H1 (cell line): Measurements from ENCODE around the gene DYNLT2B. TPM values are rescaled to one million over a fixed set of nuclear protein-coding genes. Genes with fewer than 3 reads are reported as not detected.

Experiments
- CTCF ChIA-PET: fragments of 300-600 bp; sonication (Branson Sonifier 250); formaldehyde crosslinking; loops from one replicate; lab custom pipeline; 2021; ENCODE audit not compliant: partially characterized antibody; lab: Charles Lee
- POLR2A ChIA-PET: fragments of 300-600 bp; sonication (Branson Sonifier 250); formaldehyde crosslinking; loops from one replicate; lab custom pipeline; 2021; ENCODE audit warnings: inconsistent platforms; ENCODE audit not compliant: partially characterized antibody; lab: Charles Lee
- DNase-seq, 2 experiments: peaks; one replicate each; pipeline versions ENCODE4 v3.0.0 to v3.0.0-alpha.2; 2010 to 2022; ENCODE audit warnings: low spot score in 2 of 2, low read depth in 1 of 2, mixed read lengths in 1 of 2
- FAIRE-seq: peaks from 2 replicates; lab custom pipeline; 2011; peaks lifted over from hg19 to GRCh38; lab: Jason Lieb, UNC
- H2AFZ ChIP-seq: 2 replicates; pipeline ENCODE4 v1.8.1; 2012; ENCODE audit warnings: low read length, inconsistent platforms
- H2AK5ac ChIP-seq: 2 replicates; pipeline ENCODE4 v1.6.1; 2013; ENCODE audit warnings: low read depth, low read length
- H2BK120ac ChIP-seq: replicated peaks from 2 replicates; pipeline ENCODE3; 2013; ENCODE audit warnings: low read depth, low read length, inconsistent platforms
- H2BK12ac ChIP-seq: 2 replicates; pipeline ENCODE4 v1.6.1; 2013; ENCODE audit warnings: low read depth, low read length
- H2BK15ac ChIP-seq: 2 replicates; pipeline ENCODE4 v1.6.1; 2013; ENCODE audit warnings: low read length
- H2BK20ac ChIP-seq: 2 replicates; pipeline ENCODE4 v1.6.1; 2013; ENCODE audit warnings: low read length
- H2BK5ac ChIP-seq: 2 replicates; pipeline ENCODE4 v1.6.1; 2013; ENCODE audit warnings: low read depth, low read length
- H3K14ac ChIP-seq: 2 replicates; pipeline ENCODE4 v1.6.1; 2013; ENCODE audit warnings: inconsistent platforms; ENCODE audit not compliant: insufficient read length
- H3K18ac ChIP-seq: 2 replicates; pipeline ENCODE4 v1.6.1; 2013; ENCODE audit warnings: low read length; ENCODE audit errors: extremely low read depth
- H3K23ac ChIP-seq: 2 replicates; pipeline ENCODE4 v1.6.1; 2013; ENCODE audit warnings: inconsistent platforms; ENCODE audit not compliant: insufficient read length
- H3K23me2 ChIP-seq: 2 replicates; pipeline ENCODE4 v1.6.1; 2013; ENCODE audit warnings: low read depth, low read length
- H3K27ac ChIP-seq: 2 replicates; pipeline ENCODE4 v1.6.1; 2011; ENCODE audit warnings: low read depth, low read length, inconsistent platforms
- H3K27me3 ChIP-seq, 4 experiments: replicated peaks in 1 of 4; 1 replicate in 1 of 4; 2 replicates in 3 of 4; pipeline versions ENCODE4 v1.6.1 to v1.8.1; 2011 to 2013; ENCODE audit warnings: low read length in 3 of 4, mild to moderate bottlenecking in 3 of 4, inconsistent platforms in 2 of 4, mixed read lengths in 2 of 4, moderate library complexity in 1 of 4; ENCODE audit not compliant: control insufficient read depth in 3 of 4, insufficient read depth in 3 of 4; ENCODE audit errors: extremely low read depth in 1 of 4
- H3K36me3 ChIP-seq, 4 experiments: 2 replicates each; pipeline versions ENCODE4 v1.6.1 to v1.8.1; 2011 to 2013; ENCODE audit warnings: mild to moderate bottlenecking in 4 of 4, low read length in 3 of 4, moderate library complexity in 2 of 4, control low read depth in 1 of 4, inconsistent platforms in 1 of 4; ENCODE audit not compliant: insufficient read depth in 4 of 4, control insufficient read depth in 2 of 4
- H3K4ac ChIP-seq: replicated peaks from 2 replicates; pipeline ENCODE3; 2013; ENCODE audit warnings: low read length, low read depth, mixed read lengths, inconsistent platforms; ENCODE audit not compliant: insufficient read length
- H3K4me1 ChIP-seq, 4 experiments: replicated peaks in 1 of 4; 1 replicate in 1 of 4; 2 replicates in 3 of 4; pipeline versions ENCODE4 v1.6.1 to v1.8.1; 2011 to 2013; ENCODE audit warnings: low read length in 3 of 4, inconsistent platforms in 2 of 4, mixed read lengths in 1 of 4; ENCODE audit not compliant: insufficient read depth in 4 of 4, control insufficient read depth in 3 of 4
- H3K4me2 ChIP-seq, 2 experiments: 2 replicates each; pipeline versions ENCODE4 v1.6.1 to v1.8.1; 2011 to 2013; ENCODE audit warnings: low read depth in 2 of 2, low read length in 2 of 2, control low read depth in 1 of 2, inconsistent platforms in 1 of 2, mild to moderate bottlenecking in 1 of 2; ENCODE audit not compliant: insufficient read depth in 1 of 2
- H3K4me3 ChIP-seq, 4 experiments: fragments of 200-600, 300-600 bp in 1 of 4; sonication (generic), shearing (Covaris generic), sonication (Bioruptor Twin) in 1 of 4; 2 replicates each; pipeline versions ENCODE4 v1.5.1 to v1.8.1; 2011 to 2016; ENCODE audit warnings: low read length in 4 of 4, low read depth in 3 of 4, control low read depth in 2 of 4, inconsistent platforms in 2 of 4, mild to moderate bottlenecking in 2 of 4, mixed read lengths in 1 of 4, moderate library complexity in 1 of 4; ENCODE audit not compliant: insufficient read depth in 2 of 4; ENCODE audit errors: extremely low read depth in 1 of 4
- H3K56ac ChIP-seq: replicated peaks from 2 replicates; pipeline ENCODE3; 2013; ENCODE audit warnings: low read depth, mild to moderate bottlenecking, mixed read lengths, low read length, inconsistent platforms; ENCODE audit not compliant: insufficient read length
- H3K79me1 ChIP-seq: 2 replicates; pipeline ENCODE4 v1.6.1; 2013; ENCODE audit warnings: low read depth, low read length, control low read depth
- H3K79me2 ChIP-seq, 2 experiments: 2 replicates each; pipeline versions ENCODE4 v1.6.1 to v1.8.1; 2012 to 2013; ENCODE audit warnings: low read length in 2 of 2, mild to moderate bottlenecking in 2 of 2, inconsistent platforms in 1 of 2; ENCODE audit not compliant: insufficient read depth in 2 of 2, control insufficient read depth in 1 of 2
- H3K9ac ChIP-seq, 4 experiments: replicated peaks in 1 of 4; 1 replicate in 1 of 4; 2 replicates in 3 of 4; pipeline versions ENCODE4 v1.6.1 to v1.8.1; 2011 to 2013; ENCODE audit warnings: low read depth in 3 of 4, low read length in 3 of 4, control low read depth in 2 of 4, mild to moderate bottlenecking in 2 of 4, moderate library complexity in 2 of 4, inconsistent platforms in 1 of 4; ENCODE audit errors: extremely low read depth in 1 of 4
- H3K9me3 ChIP-seq, 2 experiments: 2 replicates each; pipeline versions ENCODE4 v1.6.1 to v1.8.1; 2012 to 2013; ENCODE audit warnings: mild to moderate bottlenecking in 2 of 2, moderate library complexity in 2 of 2, control low read depth in 1 of 2, inconsistent platforms in 1 of 2, low read depth in 1 of 2, low read length in 1 of 2, mixed read lengths in 1 of 2; ENCODE audit not compliant: insufficient read depth in 2 of 2
- H4K20me1 ChIP-seq, 2 experiments: replicated peaks in 1 of 2; 2 replicates each; pipeline versions ENCODE3 to v1.8.1; 2011 to 2013; ENCODE audit warnings: inconsistent platforms in 2 of 2, low read length in 2 of 2, mild to moderate bottlenecking in 1 of 2; ENCODE audit not compliant: insufficient read depth in 2 of 2, control insufficient read depth in 1 of 2
- H4K5ac ChIP-seq: 2 replicates; pipeline ENCODE4 v1.6.1; 2013; ENCODE audit warnings: low read length, low read depth, mixed read lengths, inconsistent platforms; ENCODE audit not compliant: insufficient read length
- H4K8ac ChIP-seq: 2 replicates; pipeline ENCODE4 v1.8.0; 2013; ENCODE audit warnings: mild to moderate bottlenecking, moderate library complexity, low read length, inconsistent platforms; ENCODE audit not compliant: insufficient read depth; ENCODE audit errors: extremely low read depth
- H4K91ac ChIP-seq: replicated peaks from 2 replicates; pipeline ENCODE3; 2013; ENCODE audit warnings: low read length, mixed read lengths, inconsistent platforms; ENCODE audit not compliant: insufficient read length
- CTBP2 ChIP-seq: IDR thresholded peaks from 2 replicates; pipeline ENCODE4 v1.7.0; 2011; ENCODE audit warnings: borderline replicate concordance, mild to moderate bottlenecking, moderate library complexity, mixed read lengths, low read length; ENCODE audit not compliant: insufficient read depth, insufficient read length
- JUND ChIP-seq: IDR thresholded peaks from 2 replicates; pipeline ENCODE4 v1.6.1; 2011; ENCODE audit warnings: mild to moderate bottlenecking, improper control_type of control experiment, low read length
- POU5F1 ChIP-seq: IDR thresholded peaks from 2 replicates; pipeline ENCODE4 v1.6.1; 2011; ENCODE audit warnings: low read depth, mild to moderate bottlenecking, low read length, moderate library complexity
- RXRA ChIP-seq: IDR thresholded peaks from 2 replicates; pipeline ENCODE4 v1.6.1; 2011; ENCODE audit warnings: low read depth, mild to moderate bottlenecking, low read length, moderate library complexity; ENCODE audit not compliant: insufficient read depth
- SIRT6 ChIP-seq: IDR thresholded peaks from one replicate; pipeline ENCODE4 v1.7.1; 2012; ENCODE audit warnings: low read length, inconsistent platforms
- WGBS, 2 experiments: shearing (Covaris generic) in 1 of 2; methylation state at CpG; one replicate each; pipeline versions ENCODE4 v1.1.6 to v1.1.7; 2013 to 2015; ENCODE audit warnings: low lambda C conversion rate in 2 of 2, mixed read lengths in 2 of 2, inconsistent platforms in 1 of 2, low coverage in 1 of 2, missing lambda C conversion rate in 1 of 2; ENCODE audit not compliant: insufficient replicate concordance in 2 of 2, insufficient coverage in 1 of 2, insufficient read length in 1 of 2; ENCODE audit errors: extremely low coverage in 1 of 2, missing lambda C conversion rate in 1 of 2; 5-methylcytosine and 5-hydroxymethylcytosine counted together
- polyA plus RNA-seq, 7 experiments: library from polyadenylated mRNA; depleted of rRNA in 3 of 7; stranded (reverse) in 5 of 7; unstranded in 2 of 7; fragments of >200 nt in 5 of 7; fragments of 200-250 nt in 2 of 7; gene quantifications; 1 replicate in 5 of 7; 2 replicates in 1 of 7; 4 replicates in 1 of 7; pipeline versions ENCODE4 v1.2.1 to v1.2.3, GENCODE V29; 2011 to 2013; ENCODE audit warnings: missing spikeins in 2 of 7, mixed read lengths in 2 of 7
- total RNA-seq: library from RNA; stranded (reverse); fragmentation: NEBNext Ultra II Directional; extraction: Animal tissue kit (Norgen Biotek cat#: 25700); gene quantifications from 2 replicates; pipeline ENCODE4 v1.2.1, GENCODE V29; 2021

The DYNLT2B gene
- total and polyA plus RNA-seq, 2 of the 8 experiments (the other 6 are each of a cell fraction or from before 2014, with no cell fraction given): 10.9 to 22.2 TPM

DNA sequence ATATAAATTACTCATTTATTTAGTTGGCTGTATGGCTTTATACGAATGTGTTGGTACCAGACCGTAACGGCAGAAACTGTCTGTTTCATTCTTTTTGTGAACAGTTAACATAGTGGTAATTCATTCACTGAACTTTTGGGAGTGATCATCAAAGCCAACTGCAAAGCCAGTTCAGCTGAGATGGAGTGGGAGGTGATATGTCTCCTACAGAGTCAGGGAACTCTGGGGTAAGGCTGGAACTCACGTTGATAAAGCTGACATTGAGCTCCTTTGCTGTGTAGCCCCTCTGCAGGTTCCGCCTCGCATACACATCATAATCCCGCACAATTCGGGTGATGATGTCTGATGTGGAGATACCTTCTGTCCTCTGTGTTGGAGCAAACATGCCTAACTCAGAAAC is 76.3 kb downstream of the DYNLT2B start:
- no peak overlapping the region for H3K14ac ChIP-seq
- H2BK12ac ChIP-seq: no peak overlapping the region
- WGBS, 2 experiments: 85% methylated on average over 8 of the region's 8 CpGs; no CpG with 5 or more reads in 1 of the 2 experiments
- POLR2A ChIA-PET: interaction anchor here (1.4 kb wide), 1 partner anchor 99 kb away, joined by 3 read pairs; no protein-coding TSS in a partner anchor
- no peak overlapping the region for H3K56ac ChIP-seq
- H2AK5ac ChIP-seq: no peak overlapping the region
- CTCF ChIA-PET: interaction anchor here (0.6 to 1.6 kb wide), 3 partner anchors 10 to 143 kb away, joined by 3 to 4 read pairs (median 3); no protein-coding TSS in a partner anchor
- H3K4me1 ChIP-seq: peaks cover 0 to 3% (median under 1%) of the 10 kb centered on the region in 4 experiments; a peak in 3 of 7 replicates
- H4K20me1 ChIP-seq: no peaks in the 10 kb centered on the region
- H3K18ac ChIP-seq: no peak overlapping the region
- H2BK15ac ChIP-seq: no peak overlapping the region
- H2AFZ ChIP-seq: no peak overlapping the region
- FAIRE-seq (no peak), DNase-seq (no peak)
- no peak overlapping the region for H2BK20ac ChIP-seq
- no peak overlapping the region for H2BK120ac ChIP-seq
- no peaks in the 10 kb centered on the region for H3K79me2 ChIP-seq
- TF ChIP-seq JUND (no peak), RXRA (no peak), CTBP2 (no peak), SIRT6 (no peak), POU5F1 (no peak)
- no peak overlapping the region for H3K4me2 ChIP-seq
- no peak overlapping the region for H3K4ac ChIP-seq
- H3K36me3 ChIP-seq: peaks cover 0 to 39% (median 14%) of the 10 kb centered on the region in 4 experiments; a peak in 6 of 8 replicates
- no peak overlapping the region for H4K8ac ChIP-seq
- H3K9me3 ChIP-seq: peaks cover 0 to 4% of the 10 kb centered on the region in 2 experiments; a peak in 1 of 4 replicates
- H4K5ac ChIP-seq: no peak overlapping the region
- no peak overlapping the region for H3K27ac ChIP-seq
- H4K91ac ChIP-seq: no peak overlapping the region
- H3K9ac ChIP-seq: no peak overlapping the region
- H3K23ac ChIP-seq: no peak overlapping the region
- H3K79me1 ChIP-seq: no peaks in the 10 kb centered on the region
- H3K27me3 ChIP-seq: no peaks in the 10 kb centered on the region
- H3K4me3 ChIP-seq: no peak overlapping the region
- H3K23me2 ChIP-seq: no peaks in the 10 kb centered on the region
- no peak overlapping the region for H2BK5ac ChIP-seq
